ENCODE results near the gene DNAH17. TPM values are rescaled to one million over a fixed set of nuclear protein-coding genes. Genes with fewer than 3 reads are reported as not detected.
"Not testable (repeated sequence)": the region's sequence is repeated elsewhere in the genome, so short reads cannot be mapped to it uniquely, and the experiment has no call there.

Gene DNAH17
- total RNA-seq, 1 donor from 2014 or later = not detected

DNA sequence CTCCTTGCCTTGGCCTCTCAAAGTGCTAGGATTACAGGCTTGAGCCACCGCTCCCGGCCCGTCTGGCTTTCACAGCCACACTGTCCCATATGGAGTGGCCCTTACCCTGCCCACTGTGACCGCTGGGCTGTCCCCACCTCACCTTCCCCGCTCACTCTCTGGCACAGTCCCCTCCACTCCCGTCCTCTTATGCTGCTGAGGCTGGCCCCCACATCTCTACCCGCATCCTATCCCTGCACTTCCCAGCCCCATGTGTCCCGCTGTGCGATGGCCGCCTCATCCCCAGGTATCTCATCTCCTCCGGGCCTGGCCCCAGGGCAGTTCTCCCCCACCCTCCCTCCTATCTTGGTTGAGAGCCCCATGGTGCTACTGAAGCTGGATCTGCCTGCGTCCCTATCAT lies 105.6 kb downstream of the DNAH17 start:
- H3K4me3 ChIP-seq (ENCODE audit: low read depth, low read length) = no peak overlapping the region
- DNase-seq (ENCODE audit: low read depth) = no peak
- TF ChIP-seq, protein P1, sequence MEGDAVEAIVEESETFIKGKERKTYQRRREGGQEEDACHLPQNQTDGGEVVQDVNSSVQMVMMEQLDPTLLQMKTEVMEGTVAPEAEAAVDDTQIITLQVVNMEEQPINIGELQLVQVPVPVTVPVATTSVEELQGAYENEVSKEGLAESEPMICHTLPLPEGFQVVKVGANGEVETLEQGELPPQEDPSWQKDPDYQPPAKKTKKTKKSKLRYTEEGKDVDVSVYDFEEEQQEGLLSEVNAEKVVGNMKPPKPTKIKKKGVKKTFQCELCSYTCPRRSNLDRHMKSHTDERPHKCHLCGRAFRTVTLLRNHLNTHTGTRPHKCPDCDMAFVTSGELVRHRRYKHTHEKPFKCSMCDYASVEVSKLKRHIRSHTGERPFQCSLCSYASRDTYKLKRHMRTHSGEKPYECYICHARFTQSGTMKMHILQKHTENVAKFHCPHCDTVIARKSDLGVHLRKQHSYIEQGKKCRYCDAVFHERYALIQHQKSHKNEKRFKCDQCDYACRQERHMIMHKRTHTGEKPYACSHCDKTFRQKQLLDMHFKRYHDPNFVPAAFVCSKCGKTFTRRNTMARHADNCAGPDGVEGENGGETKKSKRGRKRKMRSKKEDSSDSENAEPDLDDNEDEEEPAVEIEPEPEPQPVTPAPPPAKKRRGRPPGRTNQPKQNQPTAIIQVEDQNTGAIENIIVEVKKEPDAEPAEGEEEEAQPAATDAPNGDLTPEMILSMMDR (conservative IDR thresholded peaks at IDR 0.05; ENCODE audit: low read depth, low read length) = no peak

DNA sequence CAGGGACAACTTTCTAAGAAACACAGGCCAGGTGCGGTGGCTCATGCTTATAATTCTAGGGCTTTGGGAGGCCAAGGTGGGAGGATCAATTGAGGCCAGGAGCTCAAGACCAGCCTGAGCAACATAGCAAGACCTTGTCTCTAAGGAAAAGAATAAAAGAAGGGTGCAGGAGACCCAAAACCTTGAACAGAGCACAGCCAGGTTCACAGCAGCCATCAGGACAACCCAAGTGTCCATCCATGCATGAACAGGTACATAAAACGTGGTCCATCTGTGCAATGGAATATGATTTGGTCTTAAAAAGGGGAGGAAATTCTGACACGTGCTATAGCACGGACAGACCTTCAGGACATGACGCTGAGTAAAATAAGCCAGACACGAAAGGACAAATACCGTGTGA lies 107.8 kb downstream of the DNAH17 start:
- H3K4me3 ChIP-seq (ENCODE audit: low read depth, low read length) = no peak overlapping the region
- TF ChIP-seq, protein P1 (conservative IDR thresholded peaks at IDR 0.05; ENCODE audit: low read depth, low read length) = no peak
- DNase-seq (ENCODE audit: low read depth) = no peak

DNA sequence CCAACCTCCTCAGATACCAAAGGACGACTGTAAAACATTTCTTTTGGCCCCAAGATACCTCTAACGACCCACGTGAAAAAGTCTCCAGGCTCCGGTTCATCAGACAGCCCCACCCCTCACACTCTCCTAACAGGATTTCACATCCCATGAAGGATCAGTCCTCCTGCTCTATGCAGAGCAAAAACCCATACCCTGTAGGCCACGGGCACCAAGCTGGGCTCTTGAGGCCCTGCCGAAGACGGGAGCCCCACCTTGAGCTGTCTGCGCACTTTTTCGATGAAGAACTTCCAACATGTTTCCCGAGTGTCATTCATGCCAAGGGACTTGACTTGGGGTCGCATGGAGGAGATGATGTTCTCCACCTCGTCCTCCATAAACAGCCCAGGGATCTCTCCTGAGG lies 108.8 kb downstream of the DNAH17 start:
- H3K4me3 ChIP-seq (ENCODE audit: low read depth, low read length) = no peak overlapping the region
- no peak for DNase-seq (ENCODE audit: low read depth)
- TF ChIP-seq, protein P1 (conservative IDR thresholded peaks at IDR 0.05; ENCODE audit: low read depth, low read length) = no peak

DNA sequence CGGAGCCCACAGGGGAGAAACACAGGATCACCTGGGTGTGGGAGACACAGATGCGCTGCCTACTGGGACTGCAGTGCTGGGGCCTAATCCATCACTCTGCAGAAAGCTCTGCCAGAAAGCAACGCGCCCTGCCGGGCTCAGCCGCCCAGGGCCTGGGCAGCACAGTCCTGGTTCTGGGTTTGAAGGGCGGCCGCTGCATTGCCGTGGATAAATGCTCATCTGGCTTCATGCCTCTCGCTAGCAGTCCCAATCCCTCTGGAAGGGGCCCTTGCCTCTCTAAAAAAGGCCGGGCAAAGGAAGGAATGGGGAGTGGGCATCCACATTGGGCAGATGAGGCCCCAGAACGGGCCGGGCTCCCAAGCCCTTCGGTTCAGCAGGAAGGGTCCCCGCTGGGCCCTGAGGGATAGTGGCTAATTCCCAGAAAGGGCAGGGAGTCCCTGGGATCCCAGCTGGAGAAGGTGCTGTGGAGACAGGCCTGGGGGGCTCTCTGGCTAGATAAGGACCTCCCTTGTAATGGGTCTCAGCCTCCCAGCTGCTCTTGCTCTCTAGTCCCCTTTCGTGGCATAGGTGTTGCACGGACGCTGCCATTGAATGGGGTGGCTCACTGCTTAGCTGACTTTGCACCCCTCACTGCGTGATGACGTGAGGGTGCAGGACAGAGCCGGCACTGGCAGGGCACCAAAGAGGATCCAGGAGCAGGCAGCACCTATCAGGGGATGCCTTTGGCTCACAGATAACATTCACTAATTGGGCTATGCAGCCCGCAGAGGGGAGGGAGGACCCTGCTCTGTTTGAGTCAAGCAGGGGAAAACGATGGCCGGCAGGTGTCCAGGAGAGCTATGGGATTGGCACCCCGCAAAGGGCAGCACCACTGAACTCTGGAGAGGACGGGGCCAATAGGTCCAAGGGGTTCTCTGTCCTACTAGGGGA lies 110.1 kb downstream of the DNAH17 start:
- TF ChIP-seq, protein P1 (conservative IDR thresholded peaks at IDR 0.05; ENCODE audit: low read depth, low read length) = no peak
- no peak overlapping the region for H3K4me3 ChIP-seq (ENCODE audit: low read depth, low read length)
- DNase-seq (ENCODE audit: low read depth) = no peak

DNA sequence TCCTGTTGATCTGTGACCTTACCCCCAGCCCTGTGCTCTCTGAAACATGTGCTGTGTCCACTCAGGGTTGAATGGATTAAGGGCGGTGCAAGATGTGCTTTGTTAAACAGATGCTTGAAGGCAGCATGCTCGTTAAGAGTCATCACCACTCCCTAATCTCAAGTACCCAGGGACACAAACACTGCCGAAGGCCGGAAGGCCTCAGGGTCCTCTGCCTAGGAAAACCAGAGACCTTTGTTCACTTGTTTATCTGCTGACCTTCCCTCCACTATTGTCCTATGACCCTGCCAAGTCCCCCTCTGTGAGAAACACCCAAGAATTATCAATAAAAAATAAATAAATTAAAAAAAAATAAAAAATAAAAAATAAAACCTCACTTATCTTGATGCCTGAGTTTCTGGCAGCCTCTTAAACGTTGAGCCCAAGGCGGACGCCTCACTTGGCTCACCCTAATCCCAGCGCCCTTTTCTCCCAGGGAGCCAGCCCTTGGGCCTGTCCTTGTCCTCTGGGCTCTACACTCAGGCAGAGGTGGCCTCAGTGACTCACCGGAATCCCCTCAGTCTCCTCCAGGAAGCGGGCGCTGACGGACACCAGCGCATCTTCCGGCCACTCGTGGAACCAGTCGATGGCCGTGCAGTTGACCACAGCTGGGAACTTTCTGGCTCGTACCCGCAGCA lies 110.9 kb downstream of the DNAH17 start:
- not testable (repeated sequence) for DNase-seq (ENCODE audit: low read depth)

DNA sequence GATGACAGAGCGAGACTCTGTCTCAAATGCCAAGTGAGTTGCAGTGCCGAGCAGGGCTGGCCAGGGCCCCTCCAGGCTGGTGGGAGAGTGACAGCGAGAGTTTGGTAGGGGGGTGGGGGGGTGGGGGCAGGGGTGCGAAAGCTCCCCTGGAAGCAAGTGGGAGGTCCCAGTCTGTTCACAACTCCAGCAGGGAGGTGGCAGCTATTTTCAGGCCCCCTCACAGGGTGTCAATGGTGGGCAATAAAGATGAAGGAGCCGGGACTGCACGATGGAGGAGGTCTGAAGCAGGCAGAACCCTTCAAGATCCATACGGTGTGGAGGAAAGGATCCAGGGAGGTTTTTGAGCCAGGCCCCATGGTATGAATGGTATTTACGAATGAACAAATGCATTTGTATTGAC lies 115.0 kb downstream of the DNAH17 start:
- TF ChIP-seq, protein P1 (conservative IDR thresholded peaks at IDR 0.05; ENCODE audit: low read depth, low read length) = no peak
- no peak for DNase-seq (ENCODE audit: low read depth)
- H3K4me3 ChIP-seq (ENCODE audit: low read depth, low read length) = no peak overlapping the region

More for the DNA sequence above, 110.9 kb downstream of the DNAH17 start:
- H3K4me3 ChIP-seq (ENCODE audit: low read depth, low read length) = not testable (repeated sequence)

DNA sequence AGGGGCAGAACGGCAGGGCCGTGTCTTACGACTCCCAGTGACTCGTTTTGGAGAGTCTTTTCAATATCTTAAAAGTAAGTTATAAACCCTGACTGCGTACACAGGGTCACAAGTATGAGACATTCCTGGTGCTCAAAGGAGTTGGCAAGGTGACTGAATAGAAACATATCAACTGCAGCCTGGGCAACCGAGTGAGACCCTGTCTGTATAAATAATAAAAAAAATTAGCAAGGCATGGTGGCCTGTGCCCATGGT lies 115.5 kb downstream of the DNAH17 start:
- no peak overlapping the region for H3K4me3 ChIP-seq (ENCODE audit: low read depth, low read length)
- DNase-seq (ENCODE audit: low read depth) = no peak
- TF ChIP-seq, protein P1 (conservative IDR thresholded peaks at IDR 0.05; ENCODE audit: low read depth, low read length) = no peak
